SK-N-SH (cell line): ENCODE measurements around the gene PTK7.

Experiments used
- CTCF ChIP-seq: fragments of 200-600 bp; sonication (generic); IDR thresholded peaks from 2 replicates; pipeline ENCODE4 v1.6.1; 2017; ENCODE audit warnings: antibody characterized with exemption, mild to moderate bottlenecking, moderate library complexity
- GABPA ChIP-seq: IDR thresholded peaks from 2 replicates; pipeline ENCODE4 v1.4.0; 2012; ENCODE audit warnings: low read depth, mild to moderate bottlenecking
- POLR2AphosphoS5 ChIP-seq: IDR thresholded peaks from 2 replicates; pipeline ENCODE4 v1.6.1; 2012; ENCODE audit warnings: low read depth, low read length
- RAD21 ChIP-seq: IDR thresholded peaks from 2 replicates; pipeline ENCODE4 v1.6.1; 2012; ENCODE audit warnings: mild to moderate bottlenecking, low read length
- TCF12 ChIP-seq: IDR thresholded peaks from 2 replicates; pipeline ENCODE4 v1.4.0; 2012

GRCh38 chr6:43037197-43037596 lies 38.9 kb upstream of the PTK7 start:
- TF ChIP-seq CTCF (no peak), GABPA (no peak), TCF12 (no peak), RAD21 (no peak), POLR2AphosphoS5 (no peak)
